Cardiac septum (tissue), 1 donor: ENCODE measurements around the gene OXER1. TPM values are rescaled to one million over a fixed set of nuclear protein-coding genes. Genes with fewer than 3 reads are reported as not detected.
A peak's percentile ranks its signal among the peaks of the same experiment; 100 is the strongest.

Source experiments
- DNase-seq: peaks from one replicate; pipeline ENCODE4 v3.0.0-alpha.2; 2020; ENCODE audit warnings: low spot score
- intact Hi-C: fragments of 100-400 bp; cut with DNase I; formaldehyde crosslinking; loops from one replicate; pipeline ENCODE4 v1.14.0; 2022
- long read RNA-seq: library from polyadenylated mRNA; unstranded; transcript quantifications from one replicate; pipeline ENCODE4 v2.0.0, GENCODE V29; 2021
- total RNA-seq: library from RNA; stranded (reverse); fragmentation: NEBNext Ultra II Directional; extraction: Animal tissue kit (Norgen Biotek cat#: 25700); gene quantifications from one replicate; pipeline ENCODE4 v1.2.1, GENCODE V29; 2021
- donor health status: DM: no; HTN: no; CAD: no.

The OXER1 gene, protein sequence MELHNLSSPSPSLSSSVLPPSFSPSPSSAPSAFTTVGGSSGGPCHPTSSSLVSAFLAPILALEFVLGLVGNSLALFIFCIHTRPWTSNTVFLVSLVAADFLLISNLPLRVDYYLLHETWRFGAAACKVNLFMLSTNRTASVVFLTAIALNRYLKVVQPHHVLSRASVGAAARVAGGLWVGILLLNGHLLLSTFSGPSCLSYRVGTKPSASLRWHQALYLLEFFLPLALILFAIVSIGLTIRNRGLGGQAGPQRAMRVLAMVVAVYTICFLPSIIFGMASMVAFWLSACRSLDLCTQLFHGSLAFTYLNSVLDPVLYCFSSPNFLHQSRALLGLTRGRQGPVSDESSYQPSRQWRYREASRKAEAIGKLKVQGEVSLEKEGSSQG
- 0.94 TPM for total RNA-seq
- long read RNA-seq, partial matches to known transcripts: 0 of 1 reads
- long read RNA-seq, other reads (novel, unspliced or antisense): 0 of 1 reads

DNA sequence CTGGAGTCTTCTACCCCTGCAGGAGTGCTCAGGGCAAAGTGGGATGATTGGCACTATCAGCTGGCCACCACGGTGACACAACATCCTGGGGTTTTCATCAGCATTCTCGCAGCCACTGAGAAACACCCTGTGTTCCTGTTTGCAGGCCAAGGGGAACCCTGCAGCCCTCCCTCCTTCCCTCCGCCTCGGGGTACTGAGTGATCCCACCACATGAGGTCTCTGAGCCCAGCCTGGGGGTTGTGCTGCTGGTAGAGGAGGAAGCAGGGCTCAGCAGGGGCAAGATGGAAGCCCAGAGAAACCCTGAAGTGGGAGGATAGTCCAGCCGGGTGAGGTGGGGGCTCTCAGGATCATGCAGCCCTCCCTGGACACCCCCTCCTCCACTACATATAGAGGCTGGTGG lies at the start of gene OXER1:
Gene OXER1, minus strand, starts transcription at position 40 of the 400 bp plus-strand sequence. CDS start 73 bp downstream, outside the sequence.
- no peak for DNase-seq

DNA sequence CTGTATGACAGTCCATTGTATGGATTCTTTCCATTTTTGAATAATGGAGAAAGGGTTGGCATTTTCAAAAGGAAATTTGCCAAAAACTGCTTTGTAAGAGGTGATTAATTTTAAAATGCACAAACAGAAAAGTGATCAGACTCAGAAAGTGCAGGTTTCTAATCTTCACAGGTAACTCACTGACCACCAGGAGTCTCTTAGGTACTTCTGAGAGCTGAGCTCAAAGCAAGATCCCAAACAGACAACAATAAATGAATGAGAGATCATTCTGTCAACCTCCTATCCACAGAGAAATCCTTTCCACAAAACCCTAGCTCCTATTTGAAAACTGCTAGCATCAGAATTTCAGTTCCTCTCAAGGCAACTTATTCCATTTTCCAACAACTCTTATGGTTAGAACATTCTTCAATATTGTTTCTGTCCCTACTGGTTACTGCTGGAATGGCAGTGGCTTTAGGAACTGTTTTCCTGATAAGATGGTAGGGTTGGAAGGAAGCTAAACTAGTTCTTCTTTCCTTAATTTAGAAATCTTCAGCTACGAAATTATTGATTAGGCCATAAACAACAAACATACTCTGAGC lies 49.1 kb upstream of the OXER1 start:
- DNase-seq: no peak
- intact Hi-C loops: no loop called here

More for the DNA sequence above, at the start of gene OXER1:
- intact Hi-C loops: no loop called here

DNA sequence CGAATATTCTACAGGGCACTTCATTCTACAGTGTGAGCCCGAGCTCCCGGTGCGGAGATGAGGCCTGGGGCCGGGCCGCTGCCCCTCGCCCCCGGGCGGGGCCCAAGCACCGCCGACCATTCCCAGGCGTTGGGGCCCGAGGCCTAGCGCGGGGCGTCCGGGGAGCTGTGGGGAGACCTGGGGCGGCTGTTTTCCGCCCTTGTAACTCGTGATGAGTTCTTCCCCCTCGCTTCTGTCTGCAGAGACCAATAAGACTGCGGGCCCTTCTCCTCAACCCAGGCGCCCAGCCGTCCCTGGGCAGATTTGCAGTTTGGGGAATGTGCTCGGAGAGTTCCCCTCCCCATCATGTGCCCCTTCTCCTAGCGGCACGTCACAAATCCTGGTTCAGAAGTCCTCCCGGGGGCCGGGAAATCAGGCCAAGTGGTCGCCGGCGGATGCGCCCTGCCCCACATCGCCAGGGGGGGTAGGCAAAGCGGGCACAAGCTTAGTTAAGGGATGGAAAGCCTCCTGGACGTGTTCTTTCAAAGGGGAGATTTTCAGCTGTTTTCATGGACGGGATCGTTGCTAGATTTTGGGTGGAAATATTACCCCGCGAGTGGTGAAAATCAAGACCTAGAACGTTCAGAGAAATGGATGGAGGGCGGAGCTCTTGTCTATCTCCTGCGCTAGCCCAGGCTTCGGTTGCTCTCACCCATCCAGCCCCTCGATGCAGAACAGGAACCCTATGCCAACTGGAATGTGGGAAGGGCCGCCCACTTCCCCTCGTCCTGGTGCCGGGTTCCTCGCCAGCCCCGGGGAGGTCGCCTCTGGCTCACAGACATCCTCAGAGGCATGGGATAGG lies 47.3 kb upstream of the OXER1 start:
- DNase-seq: peak; percentile 77
- intact Hi-C loops: loop anchor here (2.0 kb wide), 1 partner anchor 18 kb away; the partner anchor contains the start of gene HAAO

DNA sequence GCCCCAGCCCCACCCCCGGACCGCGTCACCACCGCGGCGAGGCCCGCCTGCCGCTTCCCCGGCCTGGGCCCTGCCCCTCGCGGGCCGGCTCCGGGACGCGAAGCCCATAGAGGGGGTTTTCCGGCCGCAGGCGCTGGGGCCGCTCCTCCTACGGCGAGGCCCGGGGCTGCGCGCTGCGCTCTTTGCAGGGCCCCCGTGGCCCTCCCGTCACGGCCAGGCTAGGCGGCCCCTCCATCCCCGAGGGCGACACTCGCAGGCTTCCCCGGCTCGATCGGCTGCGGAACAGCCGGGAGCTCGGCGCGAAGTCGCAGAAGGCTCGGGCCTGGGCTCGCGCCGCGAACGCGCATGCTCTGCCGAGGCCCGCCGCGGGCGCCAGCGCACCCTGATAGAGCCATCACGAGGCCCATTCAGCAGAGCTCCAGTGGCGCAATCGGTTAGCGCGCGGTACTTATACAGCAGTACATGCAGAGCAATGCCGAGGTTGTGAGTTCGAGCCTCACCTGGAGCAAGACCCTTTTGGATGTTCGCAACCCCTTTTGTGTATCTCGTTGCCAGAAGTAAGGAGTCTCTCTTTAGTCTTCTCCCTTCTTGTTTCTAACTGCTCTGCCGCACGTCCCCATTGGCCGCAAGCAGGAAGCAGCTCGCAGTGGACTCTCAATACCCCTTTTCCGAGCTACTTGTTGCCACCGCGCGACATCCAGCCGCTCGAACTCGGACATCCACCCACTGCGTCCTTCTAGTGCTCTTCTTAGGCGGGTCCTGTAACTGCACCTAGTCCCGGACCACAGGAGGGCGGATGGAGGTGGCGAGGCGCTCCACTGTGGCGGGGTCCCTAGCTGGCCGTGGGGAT lies 46.4 kb upstream of the OXER1 start:
- intact Hi-C loops: loop anchor here (2.0 kb wide), 1 partner anchor 18 kb away; the partner anchor contains the start of gene HAAO
- peak; percentile 98 for DNase-seq

DNA sequence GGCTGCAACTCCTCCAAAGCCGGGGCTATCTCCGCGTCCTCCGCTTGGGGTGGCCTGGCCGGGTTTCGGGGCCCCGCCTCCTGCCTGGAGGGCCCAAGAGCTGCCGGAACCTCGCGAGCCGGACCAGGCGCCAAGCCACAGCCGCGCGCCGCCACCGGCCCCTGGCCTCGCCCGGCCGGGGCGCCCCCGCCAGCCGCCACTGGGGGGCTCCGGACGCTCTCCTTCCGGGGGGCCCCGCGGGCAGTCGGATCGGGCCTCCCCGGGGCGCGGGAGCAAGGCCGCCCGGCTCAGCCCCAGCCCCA lies 45.8 kb upstream of the OXER1 start:
- intact Hi-C loops: loop anchor here (2.0 kb wide), 1 partner anchor 17 kb away; the partner anchor contains the start of gene HAAO

DNA sequence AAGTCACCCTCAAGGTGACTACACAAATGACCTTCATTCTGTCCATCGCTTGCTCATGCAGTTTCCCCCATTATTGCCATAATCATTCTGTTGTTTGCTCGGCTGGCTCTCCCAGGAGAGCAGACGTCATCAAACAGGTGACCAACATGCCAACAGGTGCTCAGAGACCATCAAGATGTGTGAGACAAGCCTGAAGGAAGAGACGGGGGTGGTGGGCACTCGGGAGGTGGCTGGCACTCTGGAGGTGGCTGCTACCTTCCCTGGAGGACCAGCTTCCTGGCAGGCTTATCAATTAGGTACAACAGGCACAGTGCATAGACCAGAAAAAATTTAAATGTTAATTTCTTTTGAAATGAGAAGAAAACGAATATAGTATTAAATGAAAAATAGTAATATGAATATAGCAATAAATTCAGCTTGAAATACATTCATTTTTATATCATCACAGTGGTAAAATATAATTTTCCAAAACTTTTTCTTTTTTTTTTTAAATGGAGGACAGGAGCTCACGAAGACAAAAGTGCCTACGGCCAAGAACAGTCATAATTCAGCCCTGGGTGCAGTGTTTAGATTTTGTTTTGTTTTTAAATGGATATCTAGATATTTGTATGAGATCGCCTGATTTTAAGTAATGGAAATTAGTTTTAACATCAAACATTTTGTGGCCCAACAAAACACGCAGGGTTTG lies 45.3 kb upstream of the OXER1 start:
- intact Hi-C loops: no loop called here

More for the DNA sequence above, 45.8 kb upstream of the OXER1 start:
- peak; percentile 94 for DNase-seq

DNA sequence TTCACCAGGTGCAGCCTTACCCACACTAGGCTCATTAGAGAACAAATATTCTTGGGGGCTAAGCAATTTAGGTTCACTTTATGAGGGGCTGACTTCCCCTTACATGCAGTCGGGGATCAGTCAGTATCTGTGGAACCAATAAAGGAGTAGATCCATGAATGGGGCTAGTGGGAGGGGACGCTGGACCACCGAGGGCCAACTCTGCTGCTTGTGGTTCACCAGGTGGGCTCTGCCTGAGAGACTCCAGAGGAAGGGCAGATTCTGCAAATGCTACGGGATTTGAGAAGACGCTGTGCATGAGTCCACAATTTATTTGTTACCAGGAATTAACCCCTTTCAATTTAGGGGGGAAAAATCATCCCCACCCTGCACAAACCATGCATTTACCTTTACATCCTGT lies 44.4 kb upstream of the OXER1 start:
- DNase-seq: no peak
- intact Hi-C loops: no loop called here

More for the DNA sequence above, 45.3 kb upstream of the OXER1 start:
- DNase-seq: no peak

DNA sequence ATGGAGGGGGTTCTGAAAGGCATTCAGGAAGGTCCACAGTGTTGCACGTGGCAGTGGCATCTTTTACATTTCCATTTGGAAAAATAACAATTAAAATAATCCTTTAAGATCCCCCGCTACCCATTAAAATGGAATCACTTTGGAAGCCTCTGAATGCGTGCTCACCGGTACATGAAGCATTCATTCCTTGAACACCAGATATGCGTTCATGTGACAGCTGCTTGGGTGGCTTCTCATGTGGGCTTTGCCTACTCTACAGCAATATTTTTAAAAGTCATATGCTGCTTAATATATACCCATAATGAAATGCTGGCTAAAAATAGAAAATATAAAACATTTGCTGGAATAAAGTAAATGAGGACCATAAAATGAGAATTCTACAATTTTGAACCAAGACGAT lies 42.9 kb upstream of the OXER1 start:
- intact Hi-C loops: no loop called here
- DNase-seq: no peak

DNA sequence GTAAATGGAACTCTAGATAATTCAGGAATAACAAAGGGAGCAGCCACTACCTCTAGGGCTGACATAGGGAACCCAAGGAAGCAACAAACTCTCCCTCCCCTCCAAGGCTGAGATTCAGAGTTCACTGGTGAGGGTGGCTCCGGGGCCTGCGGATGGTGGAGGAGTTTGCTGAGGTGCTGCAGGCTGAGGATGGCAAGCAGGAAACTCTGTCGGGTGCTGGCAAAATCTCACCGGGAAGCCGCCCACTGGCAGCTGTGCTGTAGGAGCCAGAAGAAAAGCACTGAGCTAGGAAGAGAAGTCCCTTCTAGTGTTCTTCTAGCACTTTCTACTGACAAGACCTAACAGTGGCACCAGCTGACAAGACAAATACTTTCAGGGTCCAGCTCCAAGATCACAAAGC lies 41.0 kb upstream of the OXER1 start:
- intact Hi-C loops: no loop called here
- DNase-seq: no peak

DNA sequence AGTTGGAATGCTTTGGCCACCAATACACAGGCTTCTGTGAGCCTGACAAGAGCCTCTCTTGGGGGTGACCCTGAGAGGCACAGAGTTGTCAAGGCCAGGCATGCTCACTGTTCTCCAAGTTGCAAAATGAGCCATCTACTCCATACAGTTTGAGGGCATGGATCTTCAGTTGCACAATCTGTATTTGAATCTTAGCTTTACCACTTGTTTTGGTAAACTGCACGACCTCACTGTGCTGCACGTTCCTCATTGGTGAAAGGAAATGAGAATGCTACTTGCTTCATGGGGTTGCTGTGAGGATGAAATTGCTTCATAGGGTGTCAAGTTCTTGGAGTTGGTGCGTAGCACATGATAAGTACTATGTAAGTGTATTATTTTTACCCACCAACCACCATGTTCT lies 40.4 kb upstream of the OXER1 start:
- intact Hi-C loops: no loop called here
- no peak for DNase-seq

DNA sequence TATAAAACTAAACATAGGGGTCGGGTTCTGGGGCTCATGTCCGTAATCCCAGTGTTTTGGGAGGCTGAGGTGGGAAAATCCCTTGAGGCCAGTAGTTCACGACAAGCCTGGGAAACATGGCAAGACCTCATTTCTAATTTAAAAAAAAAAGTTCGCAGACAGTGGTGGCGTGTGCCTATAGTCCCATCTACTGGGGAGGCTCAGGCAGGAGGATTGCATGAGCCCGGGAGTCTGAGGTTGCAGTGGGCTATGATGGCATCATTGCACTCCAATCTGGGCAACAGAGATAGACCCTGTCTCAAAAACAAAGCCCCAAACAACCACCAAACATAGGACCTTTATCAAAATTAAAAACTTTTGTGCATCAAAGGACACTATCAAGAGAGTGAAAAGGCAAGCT lies 38.2 kb upstream of the OXER1 start:
- intact Hi-C loops: no loop called here
- DNase-seq: no peak

DNA sequence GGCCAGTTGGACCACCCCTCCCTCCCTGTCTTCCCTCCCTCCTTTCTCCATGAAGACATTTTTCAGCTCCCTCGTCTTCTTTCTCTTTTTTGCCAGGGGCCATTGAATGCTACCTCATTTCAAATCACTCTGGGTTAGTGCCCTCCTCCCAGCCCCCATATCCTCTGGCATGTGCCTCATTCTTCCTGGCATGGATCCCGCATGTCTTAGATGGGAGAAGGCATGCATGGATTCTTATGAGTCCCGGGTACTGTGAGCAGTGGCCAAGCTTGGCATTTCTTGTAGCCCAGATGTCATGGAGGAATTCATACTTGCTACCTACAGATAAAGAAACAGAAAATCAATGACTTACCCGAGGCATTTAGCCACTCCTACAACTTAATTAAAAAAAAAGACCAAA lies 37.4 kb upstream of the OXER1 start:
- intact Hi-C loops: no loop called here
- no peak for DNase-seq

DNA sequence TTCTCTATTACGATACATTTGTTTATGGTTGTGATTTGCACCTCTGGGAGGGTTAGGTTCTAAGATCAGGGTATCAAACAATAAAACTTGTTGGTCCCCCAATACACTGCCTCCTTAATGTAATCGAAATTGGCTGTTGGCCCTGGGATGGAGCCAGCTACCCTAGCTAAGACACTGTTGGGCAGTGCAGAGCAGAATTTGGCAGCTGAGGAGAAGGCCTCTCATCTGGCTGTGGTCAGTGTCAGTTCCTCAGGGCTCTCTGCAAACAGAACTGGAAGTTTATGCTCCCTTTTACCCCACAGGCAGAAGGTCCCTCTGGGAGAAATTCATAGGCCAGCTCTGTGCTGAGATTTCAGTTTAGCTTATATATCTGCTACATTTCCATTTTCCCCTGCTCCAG lies 37.0 kb upstream of the OXER1 start:
- DNase-seq: no peak
- intact Hi-C loops: no loop called here

DNA sequence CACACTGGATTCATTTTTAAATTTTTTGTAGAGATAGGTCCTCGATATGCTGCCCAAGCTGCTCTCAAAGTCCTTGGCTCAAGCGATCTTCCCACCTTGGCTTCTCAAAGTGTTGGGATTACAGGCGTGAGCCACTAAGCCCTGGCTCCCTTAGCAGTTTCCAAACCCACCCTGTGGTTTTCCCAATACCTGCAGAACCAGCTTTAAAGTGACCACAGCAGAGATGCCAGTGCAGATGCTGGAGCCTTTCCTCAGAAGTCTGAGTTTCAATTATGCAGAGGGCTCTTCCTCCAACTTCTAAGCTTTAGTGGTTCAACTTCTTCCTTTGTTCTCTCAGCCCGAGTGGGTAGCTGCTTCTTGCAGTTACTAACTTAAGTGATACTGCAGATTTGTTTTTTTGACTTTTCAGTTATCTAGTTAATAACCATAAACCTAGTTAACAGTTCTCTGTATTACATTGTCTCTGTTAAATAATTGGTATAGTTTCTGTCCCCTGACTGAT lies 36.6 kb upstream of the OXER1 start:
- intact Hi-C loops: no loop called here
- no peak for DNase-seq

DNA sequence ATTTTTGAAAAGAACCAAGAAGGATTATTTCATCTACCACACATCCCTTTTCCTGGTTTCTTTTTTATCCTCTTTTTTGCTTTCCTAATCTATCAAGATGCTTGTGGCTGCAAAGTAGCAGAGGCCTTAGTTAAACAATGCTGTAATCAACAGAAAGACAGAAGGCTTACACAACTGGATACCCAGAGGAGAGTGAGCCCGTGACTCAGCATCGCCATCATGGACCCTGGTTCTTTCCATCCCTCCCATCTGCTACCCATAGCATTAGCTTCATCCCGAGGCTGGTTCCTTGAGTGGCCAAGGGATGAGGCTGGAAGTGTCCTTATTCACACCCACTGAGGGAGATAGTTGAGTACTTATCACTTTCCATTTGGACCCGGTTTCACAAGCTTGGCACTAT lies 35.9 kb upstream of the OXER1 start:
- intact Hi-C loops: no loop called here
- no peak for DNase-seq

DNA sequence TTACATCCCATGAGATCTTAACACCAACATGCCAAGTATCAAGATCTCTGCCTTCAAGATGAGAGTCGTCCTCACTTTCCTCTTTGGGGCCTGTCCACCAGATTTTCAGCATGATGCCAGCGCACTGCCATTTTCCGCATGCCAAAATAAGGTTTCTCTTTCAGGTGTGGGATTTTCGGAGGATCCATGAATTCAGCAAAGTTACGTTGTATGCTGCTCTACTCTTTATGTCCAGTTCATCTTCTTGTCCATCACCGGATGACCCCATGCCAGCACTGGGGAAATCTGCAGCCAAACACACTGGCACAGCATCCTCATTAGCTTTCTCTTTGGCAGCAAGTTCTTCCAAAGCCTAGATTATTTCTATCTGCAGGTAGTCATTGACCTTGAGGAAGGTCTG lies 33.3 kb upstream of the OXER1 start:
- no peak for DNase-seq
- intact Hi-C loops: no loop called here

DNA sequence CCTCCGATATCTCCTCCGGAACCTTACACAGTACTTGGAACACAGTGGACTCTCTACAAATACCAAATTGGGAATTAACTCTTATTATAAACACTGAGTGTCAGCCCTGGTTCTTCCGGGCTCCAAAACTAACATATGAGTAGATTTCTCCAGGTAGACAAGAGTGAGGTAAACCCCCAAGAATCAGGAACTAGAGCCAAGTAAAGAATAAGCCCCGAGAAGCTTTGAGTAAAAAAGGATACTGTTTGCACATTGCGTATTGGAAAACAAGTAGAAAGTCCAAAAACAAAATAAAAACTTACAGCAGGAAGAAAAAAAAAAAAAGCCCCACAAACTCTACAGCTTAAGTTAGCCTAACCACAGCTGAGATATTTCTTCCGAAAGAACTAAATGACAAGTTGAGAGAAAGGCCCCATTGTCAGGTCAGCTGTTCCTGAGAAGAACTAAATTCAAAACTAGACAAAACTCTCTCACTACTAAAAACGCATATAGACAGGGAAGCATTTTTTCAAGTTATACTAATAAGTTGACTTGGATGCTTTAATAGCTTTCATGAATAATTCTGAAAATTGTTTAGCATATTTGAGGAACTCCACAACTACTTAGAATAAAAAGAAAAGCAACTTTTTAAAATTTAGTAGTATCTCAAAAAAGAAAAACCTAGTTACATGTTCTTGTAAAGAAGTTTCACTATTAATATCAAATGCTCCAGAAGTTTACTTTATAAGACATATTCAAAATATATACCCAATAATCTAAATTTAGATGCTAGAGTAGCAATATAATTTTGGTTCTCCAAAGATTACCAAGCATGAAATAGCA lies 32.7 kb upstream of the OXER1 start:
- intact Hi-C loops: no loop called here
- DNase-seq: no peak

DNA sequence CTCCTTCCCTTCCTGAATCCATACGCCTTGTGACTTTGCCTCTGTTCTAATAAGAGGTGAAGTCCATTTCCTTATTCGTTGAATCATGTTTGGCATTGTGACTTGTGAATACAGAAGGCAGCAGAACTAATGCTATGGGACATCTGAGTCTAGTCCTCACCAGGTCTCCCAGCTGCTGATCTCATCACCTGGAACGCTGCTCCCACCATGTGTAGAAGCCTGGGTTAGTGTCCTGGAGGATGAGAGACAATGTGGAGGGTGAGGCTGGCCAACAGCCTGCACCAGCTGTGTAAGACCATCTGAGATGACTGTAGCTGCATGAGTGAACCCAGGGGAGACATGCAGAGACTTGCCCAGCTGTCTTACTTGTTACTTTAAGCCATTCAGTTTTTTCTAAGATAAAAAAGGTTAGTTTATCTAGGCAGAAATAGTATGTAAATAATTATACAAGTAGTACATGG lies 31.9 kb upstream of the OXER1 start:
- intact Hi-C loops: no loop called here
- DNase-seq: no peak
